ENCODE measurements around the gene IRGC.
"Not testable (repeated sequence)": the region's sequence is repeated elsewhere in the genome, so short reads cannot be mapped to it uniquely, and the experiment has no call there.

The IRGC gene

GRCh38 chr19:43675906-43676305, 40.0 kb upstream of the IRGC start:
- Histone ChIP-seq H3K4me3 (ENCODE audit: low read length) (peak overlapping the region; percentile 51), H4K20me1 (ENCODE audit: insufficient read depth, low read length) (no peaks in the 10 kb centered on the region), H2AFZ (ENCODE audit: low read length) (peak overlapping the region; percentile 96), H3K79me2 (ENCODE audit: low read length) (no peaks in the 10 kb centered on the region), H3K9me3 (replicated peaks; ENCODE audit: insufficient read depth, low read length) (no peaks in the 10 kb centered on the region), H3K9me2 (replicated peaks; ENCODE audit: insufficient read depth, low read length) (no peaks in the 10 kb centered on the region), H3K27ac (ENCODE audit: low read length) (peak overlapping the region; percentile 57; the same call in 1 of the 2 replicates), H3K4me2 (ENCODE audit: low read depth, low read length) (peak overlapping the region; percentile 94), H3K9ac (ENCODE audit: low read length) (peak overlapping the region; percentile 65; the same call in 1 of the 2 replicates), H3K36me3 (replicated peaks; ENCODE audit: insufficient read depth, low read length) (no peaks in the 10 kb centered on the region), H3F3A (ENCODE audit: insufficient read depth, low read length) (peaks cover 4% of the 10 kb centered on the region; the same call in 1 of the 2 replicates), H3K27me3 (replicated peaks; ENCODE audit: insufficient read depth, low read length) (peaks cover 5% of the 10 kb centered on the region), H3K4me1 (ENCODE audit: low read length) (peaks cover 16% of the 10 kb centered on the region)
- TF ChIP-seq, protein P1, sequence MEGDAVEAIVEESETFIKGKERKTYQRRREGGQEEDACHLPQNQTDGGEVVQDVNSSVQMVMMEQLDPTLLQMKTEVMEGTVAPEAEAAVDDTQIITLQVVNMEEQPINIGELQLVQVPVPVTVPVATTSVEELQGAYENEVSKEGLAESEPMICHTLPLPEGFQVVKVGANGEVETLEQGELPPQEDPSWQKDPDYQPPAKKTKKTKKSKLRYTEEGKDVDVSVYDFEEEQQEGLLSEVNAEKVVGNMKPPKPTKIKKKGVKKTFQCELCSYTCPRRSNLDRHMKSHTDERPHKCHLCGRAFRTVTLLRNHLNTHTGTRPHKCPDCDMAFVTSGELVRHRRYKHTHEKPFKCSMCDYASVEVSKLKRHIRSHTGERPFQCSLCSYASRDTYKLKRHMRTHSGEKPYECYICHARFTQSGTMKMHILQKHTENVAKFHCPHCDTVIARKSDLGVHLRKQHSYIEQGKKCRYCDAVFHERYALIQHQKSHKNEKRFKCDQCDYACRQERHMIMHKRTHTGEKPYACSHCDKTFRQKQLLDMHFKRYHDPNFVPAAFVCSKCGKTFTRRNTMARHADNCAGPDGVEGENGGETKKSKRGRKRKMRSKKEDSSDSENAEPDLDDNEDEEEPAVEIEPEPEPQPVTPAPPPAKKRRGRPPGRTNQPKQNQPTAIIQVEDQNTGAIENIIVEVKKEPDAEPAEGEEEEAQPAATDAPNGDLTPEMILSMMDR (IDR thresholded peaks at IDR 0.05; ENCODE audit: low read length), result no peak
- TF ChIP-seq EZH2 (optimal IDR thresholded peaks at IDR 0.05; ENCODE audit: low read depth, low read length) (no peak), EZH2phosphoT487 (IDR thresholded peaks at IDR 0.05; ENCODE audit: low read length) (no peak)
- no peak for DNase-seq

GRCh38 chr19:43678512-43679261, 37.2 kb upstream of the IRGC start:
- H3F3A ChIP-seq (ENCODE audit: insufficient read depth, low read length), result peaks cover 4% of the 10 kb centered on the region; the same call in 1 of the 2 replicates

DNA sequence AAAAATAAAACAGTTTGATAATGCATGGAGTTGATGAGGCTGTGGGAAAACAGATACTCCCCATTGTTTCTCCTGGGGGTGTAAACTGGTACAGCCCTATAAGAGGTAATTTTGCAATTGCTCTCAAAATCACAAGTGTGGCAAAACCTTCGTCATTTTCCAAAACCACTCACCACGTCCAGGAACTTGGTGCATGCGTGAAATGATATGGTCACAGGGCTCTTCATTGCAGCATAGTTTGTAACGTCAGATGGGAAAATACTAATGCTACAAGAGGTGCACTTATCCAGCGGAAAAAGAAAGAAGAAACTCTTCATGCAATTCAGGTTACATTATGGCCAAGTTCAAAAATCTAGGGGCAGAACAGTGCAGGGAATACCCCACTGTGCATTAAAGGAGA, 34.1 kb upstream of the IRGC start:
- no peaks in the 10 kb centered on the region for H3F3A ChIP-seq (ENCODE audit: insufficient read depth, low read length)
- H4K20me1 ChIP-seq (ENCODE audit: insufficient read depth, low read length), result no peaks in the 10 kb centered on the region
- TF ChIP-seq, protein P1 (IDR thresholded peaks at IDR 0.05; ENCODE audit: low read length), result no peak
- TF ChIP-seq EZH2phosphoT487 (IDR thresholded peaks at IDR 0.05; ENCODE audit: low read length) (no peak), EZH2 (optimal IDR thresholded peaks at IDR 0.05; ENCODE audit: low read depth, low read length) (no peak)
- no peak overlapping the region for H2AFZ ChIP-seq (ENCODE audit: low read length)
- H3K27ac ChIP-seq (ENCODE audit: low read length), result no peak overlapping the region
- no peaks in the 10 kb centered on the region for H3K9me2 ChIP-seq (replicated peaks; ENCODE audit: insufficient read depth, low read length)
- H3K36me3 ChIP-seq (replicated peaks; ENCODE audit: insufficient read depth, low read length), result no peaks in the 10 kb centered on the region
- H3K4me1 ChIP-seq (ENCODE audit: low read length), result no peaks in the 10 kb centered on the region
- DNase-seq, result no peak
- no peaks in the 10 kb centered on the region for H3K9me3 ChIP-seq (replicated peaks; ENCODE audit: insufficient read depth, low read length)
- no peak overlapping the region for H3K4me2 ChIP-seq (ENCODE audit: low read depth, low read length)
- no peak overlapping the region for H3K4me3 ChIP-seq (ENCODE audit: low read length)
- no peak overlapping the region for H3K9ac ChIP-seq (ENCODE audit: low read length)
- no peaks in the 10 kb centered on the region for H3K79me2 ChIP-seq (ENCODE audit: low read length)
- no peaks in the 10 kb centered on the region for H3K27me3 ChIP-seq (replicated peaks; ENCODE audit: insufficient read depth, low read length)

More at GRCh38 chr19:43678512-43679261, 37.2 kb upstream of the IRGC start:
- H3K27ac ChIP-seq (ENCODE audit: low read length), result no peak overlapping the region
- no peaks in the 10 kb centered on the region for H3K27me3 ChIP-seq (replicated peaks; ENCODE audit: insufficient read depth, low read length)
- H3K4me2 ChIP-seq (ENCODE audit: low read depth, low read length), result no peak overlapping the region
- TF ChIP-seq EZH2phosphoT487 (IDR thresholded peaks at IDR 0.05; ENCODE audit: low read length) (no peak), EZH2 (optimal IDR thresholded peaks at IDR 0.05; ENCODE audit: low read depth, low read length) (no peak)
- TF ChIP-seq, protein P1 (IDR thresholded peaks at IDR 0.05; ENCODE audit: low read length), result no peak
- DNase-seq, result no peak
- H3K79me2 ChIP-seq (ENCODE audit: low read length), result no peaks in the 10 kb centered on the region
- no peak overlapping the region for H2AFZ ChIP-seq (ENCODE audit: low read length)
- H3K9me3 ChIP-seq (replicated peaks; ENCODE audit: insufficient read depth, low read length), result no peaks in the 10 kb centered on the region
- H4K20me1 ChIP-seq (ENCODE audit: insufficient read depth, low read length), result no peaks in the 10 kb centered on the region
- no peak overlapping the region for H3K9ac ChIP-seq (ENCODE audit: low read length)
- no peaks in the 10 kb centered on the region for H3K36me3 ChIP-seq (replicated peaks; ENCODE audit: insufficient read depth, low read length)
- peaks cover 16% of the 10 kb centered on the region for H3K4me1 ChIP-seq (ENCODE audit: low read length)
- no peaks in the 10 kb centered on the region for H3K9me2 ChIP-seq (replicated peaks; ENCODE audit: insufficient read depth, low read length)
- H3K4me3 ChIP-seq (ENCODE audit: low read length), result no peak overlapping the region

- H3K79me2 ChIP-seq (ENCODE audit: low read length); H3K36me3 ChIP-seq (replicated peaks; ENCODE audit: insufficient read depth, low read length); H3F3A ChIP-seq (ENCODE audit: insufficient read depth, low read length); H3K9me3 ChIP-seq (replicated peaks; ENCODE audit: insufficient read depth, low read length); H4K20me1 ChIP-seq (ENCODE audit: insufficient read depth, low read length); H3K4me2 ChIP-seq (ENCODE audit: low read depth, low read length); DNase-seq; H3K4me3 ChIP-seq (ENCODE audit: low read length); H3K9me2 ChIP-seq (replicated peaks; ENCODE audit: insufficient read depth, low read length); H2AFZ ChIP-seq (ENCODE audit: low read length); H3K27me3 ChIP-seq (replicated peaks; ENCODE audit: insufficient read depth, low read length); H3K4me1 ChIP-seq (ENCODE audit: low read length); H3K9ac ChIP-seq (ENCODE audit: low read length); H3K27ac ChIP-seq (ENCODE audit: low read length): not testable (repeated sequence)
Measured at GRCh38 chr19:43682269-43682668, 33.6 kb upstream of the IRGC start.

Data from MM.1S (cell line).